H1 (cell line): ENCODE measurements around the gene CXorf65. TPM values are rescaled to one million over a fixed set of nuclear protein-coding genes. Genes with fewer than 3 reads are reported as not detected.

Experiments used
- CBX5 ChIP-seq: fragments of 300-800, 300-1000 bp; sonication (generic); IDR thresholded peaks from 2 replicates; pipeline ENCODE4 v1.7.1; 2016; ENCODE audit warnings: antibody characterized with exemption, low read length, low read depth
- CHD2 ChIP-seq: IDR thresholded peaks from 2 replicates; pipeline ENCODE4 v1.6.1; 2012; ENCODE audit warnings: low read length, improper control_type of control experiment
- SIX5 ChIP-seq: IDR thresholded peaks from 2 replicates; pipeline ENCODE4 v1.6.1; 2011; ENCODE audit warnings: mild to moderate bottlenecking, low read depth, low read length
- SUZ12 ChIP-seq: fragments of 200-600 bp; sonication (generic); IDR thresholded peaks from 2 replicates; pipeline ENCODE4 v1.6.1; 2012; ENCODE audit warnings: mild to moderate bottlenecking, inconsistent platforms, low read length, moderate library complexity, mixed read lengths
- TCF12 ChIP-seq: IDR thresholded peaks from 2 replicates; pipeline ENCODE4 v1.6.1; 2011; ENCODE audit warnings: low read depth, mild to moderate bottlenecking, low read length
- polyA plus RNA-seq, 7 experiments: library from polyadenylated mRNA; depleted of rRNA in 3 of 7; stranded (reverse) in 5 of 7; unstranded in 2 of 7; fragments of >200 nt in 5 of 7; fragments of 200-250 nt in 2 of 7; gene quantifications; 1 replicate in 5 of 7; 2 replicates in 1 of 7; 4 replicates in 1 of 7; pipeline versions ENCODE4 v1.2.1 to v1.2.3, GENCODE V29; 2011 to 2013; ENCODE audit warnings: missing spikeins in 2 of 7, mixed read lengths in 2 of 7
- total RNA-seq: library from RNA; stranded (reverse); fragmentation: NEBNext Ultra II Directional; extraction: Animal tissue kit (Norgen Biotek cat#: 25700); gene quantifications from 2 replicates; pipeline ENCODE4 v1.2.1, GENCODE V29; 2021

CXorf65 gene
- total and polyA plus RNA-seq, 2 of the 8 experiments (the other 6 are each of a cell fraction or from before 2014, with no cell fraction given) = not detected

DNA sequence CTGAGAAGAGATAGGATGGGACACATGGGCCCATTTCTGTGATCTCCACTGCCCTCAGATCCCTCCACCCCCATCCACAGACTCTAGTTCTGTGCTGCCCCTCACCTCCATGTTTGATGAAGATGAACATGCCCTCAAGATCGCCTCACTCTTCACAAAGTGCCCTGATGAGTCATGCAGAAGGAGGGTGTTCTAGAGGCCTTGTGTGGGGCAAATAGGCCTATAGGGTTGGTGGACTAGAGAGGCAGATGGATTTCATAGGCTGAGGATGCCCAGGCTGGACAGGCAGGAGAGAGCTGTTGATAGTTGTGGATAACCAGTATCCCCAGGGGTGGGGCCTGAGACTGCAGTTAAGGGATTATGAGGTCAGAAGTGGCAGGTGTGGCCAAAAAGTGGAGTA, at the start of gene CXorf65 (continued):
- TF ChIP-seq SUZ12 (no peak), CHD2 (no peak), TCF12 (no peak), CBX5 (no peak), SIX5 (no peak)
- TF ChIP-seq, all 59 proteins: peak for 0
